ENCODE data around the gene ABTB2. TPM values are rescaled to one million over a fixed set of nuclear protein-coding genes. Genes with fewer than 3 reads are reported as not detected.
A peak's percentile ranks its signal among the peaks of the same experiment; 100 is the strongest.

The ABTB2 gene
- total RNA-seq, 1 experiment from 2014 or later = 5.5 TPM

GRCh38 chr11:34194576-34195335 is 163.1 kb downstream of the ABTB2 start:
- Histone ChIP-seq H3K4ac (ENCODE audit: low read depth, low read length) (no peak overlapping the region), H3K18ac (ENCODE audit: insufficient read length, low read depth, low read length) (no peak overlapping the region), H3K9me3 (ENCODE audit: control insufficient read depth, low read depth, low read length) (no peaks in the 10 kb centered on the region), H2BK20ac (ENCODE audit: low read depth, low read length, poor library complexity, severe bottlenecking) (no peak overlapping the region), H2BK12ac (ENCODE audit: insufficient read length, low read depth, low read length) (no peak overlapping the region), H4K8ac (replicated peaks; ENCODE audit: insufficient read length, low read depth, low read length) (no peak overlapping the region), H3K14ac (ENCODE audit: insufficient read depth, low read length) (no peak overlapping the region), H2AFZ (ENCODE audit: low read length) (no peak overlapping the region), H3T11ph (ENCODE audit: low read length) (no peak overlapping the region), H3K9ac (ENCODE audit: extremely low read depth, insufficient read length, low read length) (no peak overlapping the region), H3K23ac (ENCODE audit: insufficient read length, low read depth, low read length) (no peak overlapping the region), H3K79me2 (ENCODE audit: insufficient read depth, low read length) (no peaks in the 10 kb centered on the region), H4K5ac (ENCODE audit: insufficient read length, low read depth, low read length) (no peak overlapping the region), H4K91ac (ENCODE audit: insufficient read length, low read depth, low read length) (no peak overlapping the region), H4K20me1 (ENCODE audit: control insufficient read depth, insufficient read depth, insufficient read length) (no peaks in the 10 kb centered on the region), H3K79me1 (ENCODE audit: insufficient read depth, low read depth, low read length, poor library complexity, severe bottlenecking) (no peaks in the 10 kb centered on the region), H3K27me3 (ENCODE audit: insufficient read depth, low read length) (no peaks in the 10 kb centered on the region), H3K4me1 (ENCODE audit: insufficient read depth, low read length) (peaks cover 8% of the 10 kb centered on the region; the same call in 1 of the 2 replicates), H3K56ac (ENCODE audit: insufficient read length, low read depth, low read length) (no peak overlapping the region), H2BK120ac (ENCODE audit: low read depth, low read length, poor library complexity, severe bottlenecking) (no peak overlapping the region), H2AK5ac (ENCODE audit: insufficient read length, low read length) (no peak overlapping the region), H3K23me2 (ENCODE audit: insufficient read length, low read depth, low read length, poor library complexity, severe bottlenecking) (no peaks in the 10 kb centered on the region), H3K27ac (ENCODE audit: insufficient read length, low read depth, low read length) (no peak overlapping the region), H3K4me2 (ENCODE audit: insufficient read depth, insufficient read length, low read length) (no peak overlapping the region), H2BK5ac (ENCODE audit: insufficient read length, low read length) (no peak overlapping the region), H2BK15ac (ENCODE audit: low read depth, low read length) (no peak overlapping the region)
- TF ChIP-seq, protein P1, sequence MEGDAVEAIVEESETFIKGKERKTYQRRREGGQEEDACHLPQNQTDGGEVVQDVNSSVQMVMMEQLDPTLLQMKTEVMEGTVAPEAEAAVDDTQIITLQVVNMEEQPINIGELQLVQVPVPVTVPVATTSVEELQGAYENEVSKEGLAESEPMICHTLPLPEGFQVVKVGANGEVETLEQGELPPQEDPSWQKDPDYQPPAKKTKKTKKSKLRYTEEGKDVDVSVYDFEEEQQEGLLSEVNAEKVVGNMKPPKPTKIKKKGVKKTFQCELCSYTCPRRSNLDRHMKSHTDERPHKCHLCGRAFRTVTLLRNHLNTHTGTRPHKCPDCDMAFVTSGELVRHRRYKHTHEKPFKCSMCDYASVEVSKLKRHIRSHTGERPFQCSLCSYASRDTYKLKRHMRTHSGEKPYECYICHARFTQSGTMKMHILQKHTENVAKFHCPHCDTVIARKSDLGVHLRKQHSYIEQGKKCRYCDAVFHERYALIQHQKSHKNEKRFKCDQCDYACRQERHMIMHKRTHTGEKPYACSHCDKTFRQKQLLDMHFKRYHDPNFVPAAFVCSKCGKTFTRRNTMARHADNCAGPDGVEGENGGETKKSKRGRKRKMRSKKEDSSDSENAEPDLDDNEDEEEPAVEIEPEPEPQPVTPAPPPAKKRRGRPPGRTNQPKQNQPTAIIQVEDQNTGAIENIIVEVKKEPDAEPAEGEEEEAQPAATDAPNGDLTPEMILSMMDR (conservative IDR thresholded peaks at IDR 0.05) = peak; percentile 40; the same call in 2 of the 3 replicates
- no CpG with 5 or more reads among the region's 13 CpGs for WGBS (ENCODE audit: extremely low coverage, insufficient read length, low lambda C conversion rate)
- Mint-ChIP-seq H3K36me3 (ENCODE audit: insufficient read depth in 1 of 3, low read depth in 3 of 3) (peaks cover 0 to 3% (median 0%) of the 10 kb centered on the region in 3 experiments; a peak in 1 of 7 replicates), H3K4me3 (no peak overlapping the region), H3K27me3 (ENCODE audit: low read depth) (no peaks in the 10 kb centered on the region), H3K9me3 (no peaks in the 10 kb centered on the region), H3K27ac (peak overlapping the region in 2 of 3 experiments; percentile 23 to 37; a peak in 1 of 7 replicates), H3K4me1 (peaks cover 36 to 37% of the 10 kb centered on the region in 2 experiments)
- peak; percentile 57 for DNase-seq
